OCI-LY7 (cell line): ENCODE results near the gene PSD2. TPM values are rescaled to one million over a fixed set of nuclear protein-coding genes. Genes with fewer than 3 reads are reported as not detected.

Experiments used
- BruUV-seq: library from RNA; stranded (reverse); fragments of 400-500 nt; replicated peaks from 2 replicates; lab custom pipeline; 2021; lab: Mats Ljungman, UMichigan
- CTCF ChIA-PET: fragments of 300-600 bp; sonication (Branson Sonifier 250); formaldehyde crosslinking; loops from one replicate; lab custom pipeline; 2022; ENCODE audit warnings: antibody characterized with exemption; ENCODE audit not compliant: unreplicated experiment; lab: Charles Lee
- POLR2A ChIA-PET: fragments of 300-600 bp; sonication (Branson Sonifier 250); formaldehyde crosslinking; loops from one replicate; lab custom pipeline; 2022; ENCODE audit warnings: antibody characterized with exemption; lab: Charles Lee
- DNase-seq: peaks from one replicate; pipeline ENCODE4 v3.0.0-alpha.2; 2015; ENCODE audit warnings: low spot score
- H2AFZ ChIP-seq: fragments of 200-600 bp; sonication (generic), shearing (Covaris generic); 2 replicates; pipeline ENCODE4 v1.6.1; 2014; ENCODE audit warnings: mild to moderate bottlenecking, antibody characterized with exemption, low read length, moderate library complexity
- H3K27ac ChIP-seq: fragments of 200-600 bp; sonication (generic); 2 replicates; pipeline ENCODE4 v1.5.1; 2014; ENCODE audit warnings: mixed run types, low read depth, mild to moderate bottlenecking, moderate library complexity, low read length, inconsistent platforms; ENCODE audit not compliant: poor library complexity, severe bottlenecking
- H3K36me3 ChIP-seq: fragments of 200-600 bp; sonication (generic); 2 replicates; pipeline ENCODE4 v1.6.1; 2014; ENCODE audit warnings: mild to moderate bottlenecking, antibody characterized with exemption, low read length, moderate library complexity, mixed read lengths; ENCODE audit not compliant: insufficient read depth
- H3K4me1 ChIP-seq: fragments of 200-600 bp; sonication (generic); 2 replicates; pipeline ENCODE4 v1.5.1; 2014; ENCODE audit warnings: mild to moderate bottlenecking, low read length; ENCODE audit not compliant: insufficient read depth, poor library complexity, severe bottlenecking
- H3K4me2 ChIP-seq: fragments of 200-600 bp; sonication (generic); 2 replicates; pipeline ENCODE4 v1.6.1; 2014; ENCODE audit warnings: mild to moderate bottlenecking, low read length
- H3K4me3 ChIP-seq: fragments of 200-600 bp; sonication (generic); 2 replicates; pipeline ENCODE4 v1.5.1; 2014; ENCODE audit warnings: mild to moderate bottlenecking, low read depth, low read length; ENCODE audit not compliant: poor library complexity, severe bottlenecking
- H3K79me2 ChIP-seq: fragments of 200-600 bp; sonication (generic); 2 replicates; pipeline ENCODE4 v1.6.1; 2016; ENCODE audit warnings: low read depth, mild to moderate bottlenecking, low read length, moderate library complexity, mixed read lengths; ENCODE audit not compliant: insufficient read depth
- H3K9me2 ChIP-seq: fragments of 200-600 bp; sonication (generic); 2 replicates; pipeline ENCODE4 v1.6.1; 2016; ENCODE audit warnings: mild to moderate bottlenecking, low read length, mixed read lengths; ENCODE audit not compliant: insufficient read depth
- H3K9me3 ChIP-seq: fragments of 200-600 bp; sonication (generic); 2 replicates; pipeline ENCODE4 v1.6.1; 2014; ENCODE audit warnings: mild to moderate bottlenecking, mixed run types, low read length, mixed read lengths
- H4K20me1 ChIP-seq: fragments of 200-600 bp; sonication (generic); 2 replicates; pipeline ENCODE4 v1.6.1; 2014; ENCODE audit warnings: mild to moderate bottlenecking, antibody characterized with exemption, low read length, moderate library complexity, mixed read lengths; ENCODE audit not compliant: insufficient read depth
- CTCF ChIP-seq: fragments of 200-600 bp; sonication (generic); conservative IDR thresholded peaks from 2 replicates; pipeline ENCODE4 v1.5.1; 2014; ENCODE audit warnings: mild to moderate bottlenecking, antibody characterized with exemption, low read length, moderate library complexity, mixed read lengths
- EZH2phosphoT487 ChIP-seq: fragments of 200-600 bp; sonication (generic); IDR thresholded peaks from 2 replicates; pipeline ENCODE4 v1.6.1; 2018; ENCODE audit warnings: low read depth, borderline replicate concordance, mild to moderate bottlenecking, mixed run types, antibody characterized with exemption, low read length, moderate library complexity, mixed read lengths
- intact Hi-C: fragments of 100-400 bp; cut with micrococcal nuclease; formaldehyde crosslinking; loops from one replicate; pipeline ENCODE4 v1.10.0; 2022; ENCODE audit not compliant: unreplicated experiment
- total RNA-seq, 2 experiments: library from RNA; depleted of rRNA in 1 of 2; stranded (reverse); fragments of >200 nt in 1 of 2; shearing (Covaris generic) in 1 of 2; gene quantifications; 2 replicates each; pipeline ENCODE4 v1.2.3, GENCODE V29; 2014 to 2022

The PSD2 gene
- total RNA-seq, 2 experiments from 2014 or later, result 0.11 to 0.13 TPM

DNA sequence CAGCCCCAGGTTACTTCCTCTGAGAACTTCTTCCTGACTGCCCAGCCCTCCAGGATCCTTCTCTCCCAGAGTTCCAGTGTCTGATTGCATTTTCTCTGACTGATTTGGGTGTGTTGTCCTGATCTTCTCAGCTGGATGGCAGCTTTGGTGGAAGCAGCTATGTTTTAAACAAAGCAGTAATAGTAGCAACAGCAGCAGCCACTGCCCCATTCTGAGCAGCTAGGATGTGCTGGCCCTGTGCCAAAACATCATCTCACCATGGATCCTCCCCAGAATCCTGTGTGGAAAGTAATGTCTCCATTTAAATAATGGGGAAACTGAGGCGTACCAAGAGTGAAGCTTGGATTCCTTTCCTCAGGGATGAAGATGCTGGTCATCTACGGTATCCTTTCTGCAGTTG lies 46.4 kb upstream of the PSD2 start:
- Histone ChIP-seq H3K79me2 (no peaks in the 10 kb centered on the region), H3K36me3 (no peaks in the 10 kb centered on the region), H3K4me2 (no peak overlapping the region), H3K4me3 (no peak overlapping the region), H4K20me1 (no peaks in the 10 kb centered on the region), H3K9me2 (no peaks in the 10 kb centered on the region), H2AFZ (no peak overlapping the region), H3K4me1 (peaks cover 26% of the 10 kb centered on the region), H3K9me3 (no peaks in the 10 kb centered on the region), H3K27ac (no peak overlapping the region)
- CTCF ChIA-PET, result no interaction called here
- BruUV-seq, result no TSS peak
- intact Hi-C loops, result loop anchor here (5.0 kb wide), 1 partner anchor 112 kb away; no protein-coding TSS in a partner anchor
- DNase-seq, result no peak
- no peak for TF ChIP-seq EZH2phosphoT487
- no peak for TF ChIP-seq CTCF
- POLR2A ChIA-PET, result interaction anchor here (1.5 kb wide), 1 partner anchor 27 kb away, joined by 4 read pairs; no protein-coding TSS in a partner anchor

GRCh38 chr5:139751236-139751635 lies 44.4 kb upstream of the PSD2 start:
- Histone ChIP-seq H3K79me2 (no peaks in the 10 kb centered on the region), H3K4me1 (peaks cover 29% of the 10 kb centered on the region), H3K27ac (no peak overlapping the region), H3K4me3 (no peak overlapping the region), H3K9me2 (no peaks in the 10 kb centered on the region), H4K20me1 (no peaks in the 10 kb centered on the region), H2AFZ (no peak overlapping the region), H3K36me3 (no peaks in the 10 kb centered on the region), H3K4me2 (no peak overlapping the region), H3K9me3 (no peaks in the 10 kb centered on the region)
- no peak for TF ChIP-seq EZH2phosphoT487
- TF ChIP-seq CTCF, result no peak
- no TSS peak for BruUV-seq
- DNase-seq, result no peak
- intact Hi-C loops, result no loop called here
- ChIA-PET CTCF (interaction anchor here (0.6 kb wide), 1 partner anchor 14 kb away, joined by 3 read pairs; no protein-coding TSS in a partner anchor), POLR2A (interaction anchor here (1.3 kb wide), 1 partner anchor 24 kb away, joined by 3 read pairs; no protein-coding TSS in a partner anchor)

DNA sequence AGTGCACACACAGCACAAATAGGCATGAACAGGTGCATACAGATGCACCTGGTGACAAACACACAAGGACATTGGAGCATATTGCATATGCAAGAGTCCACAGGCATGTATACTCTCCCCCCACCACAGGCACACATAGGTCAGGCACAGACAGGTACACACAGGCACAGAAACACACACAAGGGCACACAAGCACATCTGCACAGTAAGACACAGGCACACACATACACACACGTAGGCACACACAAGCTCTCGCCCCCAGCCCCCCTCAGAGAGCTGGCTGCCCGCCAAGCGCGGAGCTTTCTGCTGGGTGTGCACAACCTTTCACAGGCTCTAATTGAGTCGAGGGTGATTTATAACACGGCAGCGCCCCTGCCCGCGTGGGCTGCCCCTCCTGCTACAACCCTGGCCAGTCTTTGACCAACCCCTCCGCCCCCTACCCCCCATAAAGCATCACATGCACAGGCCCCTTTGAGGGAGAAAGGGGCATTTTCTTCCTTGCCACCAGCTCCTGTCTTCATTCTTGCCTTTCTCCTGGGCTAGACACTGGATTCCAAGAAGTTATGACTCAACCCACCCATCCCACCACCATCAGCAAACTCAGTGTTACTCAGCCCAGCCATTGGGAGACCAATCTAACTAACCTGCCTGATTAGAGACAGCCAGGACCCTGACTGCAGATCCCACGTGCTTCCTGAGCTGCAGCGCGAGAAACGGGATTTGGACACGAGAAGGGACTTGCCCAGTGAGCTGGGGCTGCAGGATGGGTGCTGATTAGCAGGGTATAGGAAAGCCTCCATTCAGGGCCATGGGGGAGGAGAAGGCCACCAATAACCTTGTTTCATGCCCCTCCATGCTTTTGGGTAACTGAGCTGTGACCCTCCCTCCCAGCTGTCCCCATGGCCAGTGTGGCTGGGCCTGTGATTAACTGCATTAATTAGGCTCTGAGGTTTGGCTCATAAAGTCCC lies 42.8 kb upstream of the PSD2 start:
- DNase-seq, result no peak
- TF ChIP-seq CTCF, result no peak
- TF ChIP-seq EZH2phosphoT487, result no peak
- ChIA-PET POLR2A (no interaction called here), CTCF (no interaction called here)
- no peak overlapping the region for H3K4me3 ChIP-seq
- no peaks in the 10 kb centered on the region for H4K20me1 ChIP-seq
- intact Hi-C loops, result no loop called here
- H3K36me3 ChIP-seq, result no peaks in the 10 kb centered on the region
- no peak overlapping the region for H3K4me2 ChIP-seq
- BruUV-seq, result no TSS peak
- H3K9me3 ChIP-seq, result no peaks in the 10 kb centered on the region
- no peaks in the 10 kb centered on the region for H3K79me2 ChIP-seq
- no peak overlapping the region for H2AFZ ChIP-seq
- no peaks in the 10 kb centered on the region for H3K9me2 ChIP-seq
- H3K4me1 ChIP-seq, result peaks cover 13% of the 10 kb centered on the region
- H3K27ac ChIP-seq, result no peak overlapping the region
